Stomach smooth muscle (tissue), 2 donors: Measurements from ENCODE around the gene SAMD14.
A peak's percentile ranks its signal among the peaks of the same experiment; 100 is the strongest.

Experiments used
- H3K27ac ChIP-seq: one replicate; pipeline ENCODE4 v1.7.0; 2013; ENCODE audit warnings: mild to moderate bottlenecking, low read length, inconsistent platforms
- H3K27me3 ChIP-seq, 2 donors: one replicate each; pipeline ENCODE4 v1.7.0; 2013; ENCODE audit warnings: low read length in 2 of 2; ENCODE audit not compliant: insufficient read depth in 2 of 2, control insufficient read depth in 1 of 2
- H3K36me3 ChIP-seq, 2 donors: one replicate each; pipeline ENCODE4 v1.7.0; 2013; ENCODE audit warnings: low read length in 2 of 2; ENCODE audit not compliant: control insufficient read depth in 2 of 2, insufficient read depth in 2 of 2
- H3K4me1 ChIP-seq: one replicate; pipeline ENCODE4 v1.7.0; 2013; ENCODE audit warnings: low read length; ENCODE audit not compliant: control insufficient read depth, insufficient read depth
- H3K4me3 ChIP-seq, 2 donors: one replicate each; pipeline ENCODE4 v1.7.0; 2013; ENCODE audit warnings: low read length in 2 of 2
- H3K9ac ChIP-seq, 2 donors: one replicate each; pipeline ENCODE4 v1.7.0; 2013; ENCODE audit warnings: low read length in 2 of 2, mild to moderate bottlenecking in 1 of 2
- H3K9me3 ChIP-seq, 2 donors: one replicate each; pipeline ENCODE4 v1.7.0; 2013; ENCODE audit warnings: low read length in 2 of 2; ENCODE audit not compliant: control insufficient read depth in 2 of 2
- donor health status: healthy.
- donor health status: Pancreatic carcinoma.

Gene SAMD14

DNA sequence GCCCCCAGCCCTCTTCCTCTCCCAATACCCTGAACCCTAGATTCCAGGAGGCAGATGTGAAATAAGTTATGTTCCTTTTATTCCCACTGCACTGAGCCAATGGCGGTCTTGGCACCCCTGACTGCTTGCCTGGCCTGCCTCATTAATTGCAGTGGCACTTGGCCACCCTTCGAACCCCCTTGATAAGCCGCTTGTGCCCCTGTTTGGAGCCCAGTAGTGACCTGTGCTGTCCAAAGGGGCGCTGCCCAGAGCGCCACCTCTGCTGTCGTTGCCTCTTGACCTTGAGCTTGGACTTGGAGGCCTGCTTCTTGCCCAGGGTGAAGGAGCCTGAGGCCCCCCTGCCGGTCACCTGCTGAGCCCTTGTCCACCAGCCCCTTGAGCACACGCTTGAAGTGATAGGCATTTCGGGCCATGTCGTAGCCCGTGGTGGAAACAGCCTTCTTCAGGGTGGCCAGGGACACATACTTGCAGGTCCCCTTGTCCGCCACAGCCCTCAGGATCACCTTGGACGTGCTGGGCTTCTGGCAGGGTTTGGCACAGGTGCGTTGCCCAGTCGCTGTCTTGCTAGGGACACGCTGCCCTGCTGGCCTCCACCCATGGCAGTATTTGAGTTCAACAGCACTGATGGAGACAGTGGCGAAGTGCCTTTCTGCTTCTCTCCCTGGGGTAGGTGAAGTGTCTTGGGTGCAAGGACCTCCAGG is 41.6 kb upstream of the SAMD14 start:
- Histone ChIP-seq H3K27ac (no peak overlapping the region), H3K4me1 (peaks cover 52% of the 10 kb centered on the region)

GRCh38 chr17:50170662-50171370 is 40.9 kb upstream of the SAMD14 start:
- H3K36me3 ChIP-seq: peaks cover 0 to 6% of the 10 kb centered on the region in 2 donors

More for the DNA sequence above, 41.6 kb upstream of the SAMD14 start:
- Histone ChIP-seq H3K27me3 (no peaks in the 10 kb centered on the region), H3K36me3 (peaks cover 0 to 6% of the 10 kb centered on the region in 2 donors), H3K4me3 (no peak overlapping the region), H3K9me3 (no peaks in the 10 kb centered on the region), H3K9ac (no peak overlapping the region)

GRCh38 chr17:50169881-50170459 is 40.0 kb upstream of the SAMD14 start:
- H3K9ac ChIP-seq: no peak overlapping the region
- H3K36me3 ChIP-seq: peaks cover 0 to 6% of the 10 kb centered on the region in 2 donors
- no peaks in the 10 kb centered on the region for H3K9me3 ChIP-seq
- no peak overlapping the region for H3K27ac ChIP-seq
- peaks cover 48% of the 10 kb centered on the region for H3K4me1 ChIP-seq
- no peak overlapping the region for H3K4me3 ChIP-seq
- H3K27me3 ChIP-seq: no peaks in the 10 kb centered on the region

More at GRCh38 chr17:50170662-50171370, 40.9 kb upstream of the SAMD14 start:
- no peak overlapping the region for H3K4me3 ChIP-seq
- no peak overlapping the region for H3K27ac ChIP-seq
- no peak overlapping the region for H3K9ac ChIP-seq
- no peaks in the 10 kb centered on the region for H3K27me3 ChIP-seq
- H3K4me1 ChIP-seq: peaks cover 49% of the 10 kb centered on the region
- H3K9me3 ChIP-seq: no peaks in the 10 kb centered on the region

DNA sequence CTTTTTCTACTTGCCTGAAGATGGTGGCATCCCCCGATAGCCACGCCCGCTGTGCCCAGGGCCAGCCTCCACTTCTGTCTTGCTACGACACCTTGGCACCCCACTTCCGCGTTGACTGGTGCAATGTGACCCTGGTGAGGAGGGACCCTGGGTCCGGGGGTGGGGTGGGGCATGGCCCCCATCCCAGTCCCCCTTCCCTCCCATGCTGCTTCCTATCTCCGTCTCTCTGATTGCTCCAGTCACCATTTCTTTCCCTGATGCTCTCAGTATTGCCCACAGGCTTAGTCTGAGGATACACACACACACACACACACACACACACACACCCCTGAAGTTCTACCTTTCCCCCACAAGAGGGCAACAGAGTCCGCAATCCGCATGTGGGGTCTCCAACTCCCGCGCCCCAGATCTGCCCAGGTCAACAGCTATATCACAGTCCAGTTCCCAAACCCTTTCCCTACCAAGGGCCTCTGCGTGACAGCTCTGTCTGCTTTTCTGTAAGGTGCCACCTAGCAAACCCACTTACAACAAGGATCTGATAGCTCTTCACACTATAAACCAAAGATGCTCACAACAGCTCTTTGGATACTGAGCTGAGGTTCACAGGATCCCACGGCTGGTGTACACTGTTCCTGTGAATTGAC is 39.3 kb upstream of the SAMD14 start:
- Histone ChIP-seq H3K9ac (no peak overlapping the region), H3K27ac (no peak overlapping the region), H3K4me1 (peaks cover 53% of the 10 kb centered on the region), H3K27me3 (no peaks in the 10 kb centered on the region), H3K36me3 (peaks cover 0 to 6% of the 10 kb centered on the region in 2 donors), H3K4me3 (no peak overlapping the region), H3K9me3 (no peaks in the 10 kb centered on the region)

GRCh38 chr17:50168319-50168718 is 38.4 kb upstream of the SAMD14 start:
- Histone ChIP-seq H3K4me3 (no peak overlapping the region), H3K9ac (no peak overlapping the region), H3K4me1 (peaks cover 53% of the 10 kb centered on the region), H3K36me3 (peaks cover 0 to 6% of the 10 kb centered on the region in 2 donors), H3K9me3 (no peaks in the 10 kb centered on the region), H3K27ac (no peak overlapping the region), H3K27me3 (no peaks in the 10 kb centered on the region)

DNA sequence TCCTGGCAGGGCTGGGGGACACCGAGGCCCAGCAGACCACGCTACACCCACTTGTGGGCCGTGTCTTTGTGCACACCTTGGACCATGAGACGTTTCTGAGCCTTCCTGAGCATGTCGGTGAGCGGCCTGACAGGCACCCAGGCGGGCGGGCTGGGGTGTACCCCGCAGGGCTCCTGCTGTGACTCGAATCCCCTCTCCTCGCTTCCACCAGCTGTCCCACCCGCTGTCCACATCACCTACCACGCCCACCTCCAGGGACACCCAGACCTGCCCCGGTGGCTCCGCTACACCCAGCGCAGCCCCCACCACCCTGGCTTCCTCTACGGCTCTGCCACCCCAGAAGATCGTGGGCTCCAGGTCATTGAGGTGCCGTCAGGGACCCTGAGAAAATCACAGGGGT is 37.4 kb upstream of the SAMD14 start:
- Histone ChIP-seq H3K27ac (no peak overlapping the region), H3K9ac (peak overlapping the region in 1 of 2 donors; percentile 36), H3K4me3 (peak overlapping the region in 1 of 2 donors; percentile 62), H3K27me3 (no peaks in the 10 kb centered on the region), H3K9me3 (no peaks in the 10 kb centered on the region), H3K4me1 (peaks cover 48% of the 10 kb centered on the region), H3K36me3 (peaks cover 0 to 6% of the 10 kb centered on the region in 2 donors)

DNA sequence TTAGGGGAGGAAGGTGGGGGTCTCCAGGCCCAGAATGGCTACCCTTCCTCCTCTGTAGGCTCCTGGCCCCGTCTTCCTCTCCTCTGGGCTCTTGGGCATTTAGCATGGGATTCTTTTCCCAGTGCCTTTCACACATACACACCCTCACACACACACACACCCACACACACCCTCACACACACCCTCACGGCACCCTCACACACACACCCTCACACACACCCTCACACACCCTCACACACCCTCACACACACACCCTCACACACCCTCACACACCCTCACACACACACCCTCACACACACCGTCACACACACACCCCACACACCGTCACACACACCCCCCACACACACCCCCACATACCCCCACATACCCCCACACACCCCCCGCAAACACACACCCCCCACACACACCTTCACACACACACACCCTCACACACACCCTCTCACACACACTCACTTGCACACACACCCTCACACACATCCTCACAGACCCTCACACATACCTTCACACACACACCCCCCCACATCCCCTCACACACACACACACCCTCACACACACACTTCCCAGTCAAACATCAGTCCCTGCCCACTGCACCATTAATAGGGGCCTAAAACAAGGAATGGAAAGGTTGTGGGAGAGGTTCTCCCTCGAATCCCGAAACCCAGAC is 36.7 kb upstream of the SAMD14 start:
- H3K27me3 ChIP-seq: no peaks in the 10 kb centered on the region
- H3K9me3 ChIP-seq: no peaks in the 10 kb centered on the region
- H3K9ac ChIP-seq: peak overlapping the region; percentile 53 to 84
- peaks cover 0 to 5% of the 10 kb centered on the region in 2 donors for H3K36me3 ChIP-seq
- peaks cover 53% of the 10 kb centered on the region for H3K4me1 ChIP-seq
- H3K4me3 ChIP-seq: peak overlapping the region in 1 of 2 donors; percentile 76
- H3K27ac ChIP-seq: peak overlapping the region; percentile 90

- Histone ChIP-seq H3K4me3 (peak within 1 kb of the TSS; percentile 6 to 76), H3K9me3 (no peaks in the 10 kb centered on the region), H3K4me1 (peaks cover 58% of the 10 kb centered on the region), H3K27ac (peak within 1 kb of the TSS; percentile 90), H3K36me3 (peaks cover 0 to 4% of the 10 kb centered on the region in 2 donors), H3K27me3 (no peaks in the 10 kb centered on the region), H3K9ac (peak within 1 kb of the TSS; percentile 53 to 84)
These were observed 36.0 kb upstream of the SAMD14 start, which contains the start of gene SGCA for GRCh38 chr17:50165867-50166517. TSS of gene SGCA (plus strand) at chr17:50166005. CDS start at chr17:50166041, 36 bp downstream.

DNA sequence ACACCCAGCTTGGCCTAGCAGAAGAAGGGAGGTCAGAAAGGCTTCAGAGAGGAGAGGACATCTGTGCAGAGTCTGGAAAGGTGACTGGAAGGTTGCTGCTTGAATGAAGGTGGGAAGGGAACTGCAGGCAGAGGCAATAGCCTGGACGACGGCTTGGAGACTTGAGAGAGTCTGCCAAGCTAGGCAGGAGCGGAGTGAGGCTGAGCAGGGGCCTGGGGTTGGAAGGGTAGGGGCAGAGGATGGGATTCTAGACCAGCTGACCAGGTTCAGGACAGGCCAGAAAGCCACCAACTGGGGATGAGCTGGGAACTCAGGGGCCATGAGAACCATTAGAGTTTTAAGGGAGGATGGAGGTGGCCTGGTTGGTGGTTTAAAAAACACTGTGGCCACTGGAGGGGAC is 35.5 kb upstream of the SAMD14 start:
- Histone ChIP-seq H3K36me3 (peaks cover 0 to 4% of the 10 kb centered on the region in 2 donors), H3K27me3 (no peaks in the 10 kb centered on the region), H3K4me1 (peaks cover 63% of the 10 kb centered on the region), H3K9ac (peak overlapping the region; percentile 53 to 84), H3K27ac (peak overlapping the region; percentile 90), H3K4me3 (peak overlapping the region in 1 of 2 donors; percentile 76), H3K9me3 (no peaks in the 10 kb centered on the region)
